ENCODE results near the gene OGA.

DNA sequence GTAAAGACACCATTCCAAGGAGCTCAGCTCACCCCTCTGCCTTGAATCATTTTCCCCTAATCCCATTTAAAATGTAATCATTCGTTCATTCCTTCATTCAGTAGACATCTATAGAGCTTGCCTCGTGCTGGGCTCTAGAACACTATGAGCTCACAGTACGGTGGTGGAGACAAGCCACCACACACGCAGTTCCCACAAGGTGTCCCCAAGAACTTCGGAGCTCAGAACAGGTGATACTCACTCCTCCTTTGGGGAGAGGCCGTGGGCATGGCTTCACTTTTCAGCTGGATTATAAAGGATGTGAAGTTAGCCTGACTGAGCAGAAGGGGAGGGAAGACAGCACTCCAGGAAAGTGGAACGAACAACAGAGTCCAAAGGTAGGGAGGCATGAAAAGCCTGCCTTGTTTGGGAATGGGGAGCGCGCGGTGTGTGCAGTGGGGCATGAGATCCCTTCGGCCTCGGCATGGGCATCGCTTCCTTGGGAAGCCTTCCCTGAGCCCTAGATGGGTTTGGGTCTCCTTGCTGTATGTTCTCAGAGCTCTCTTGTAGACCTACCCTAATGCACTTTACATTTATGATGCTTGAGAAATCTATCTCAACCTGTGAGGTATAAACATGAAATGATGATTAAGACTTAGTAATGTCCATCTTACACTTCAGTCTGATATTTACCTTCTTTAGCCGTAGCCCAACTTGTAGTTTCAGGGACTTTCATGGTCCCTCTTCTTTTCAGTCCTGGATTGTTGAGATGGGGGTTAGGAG, 809 bp upstream of the OGA start:
- TF ChIP-seq, protein P1, sequence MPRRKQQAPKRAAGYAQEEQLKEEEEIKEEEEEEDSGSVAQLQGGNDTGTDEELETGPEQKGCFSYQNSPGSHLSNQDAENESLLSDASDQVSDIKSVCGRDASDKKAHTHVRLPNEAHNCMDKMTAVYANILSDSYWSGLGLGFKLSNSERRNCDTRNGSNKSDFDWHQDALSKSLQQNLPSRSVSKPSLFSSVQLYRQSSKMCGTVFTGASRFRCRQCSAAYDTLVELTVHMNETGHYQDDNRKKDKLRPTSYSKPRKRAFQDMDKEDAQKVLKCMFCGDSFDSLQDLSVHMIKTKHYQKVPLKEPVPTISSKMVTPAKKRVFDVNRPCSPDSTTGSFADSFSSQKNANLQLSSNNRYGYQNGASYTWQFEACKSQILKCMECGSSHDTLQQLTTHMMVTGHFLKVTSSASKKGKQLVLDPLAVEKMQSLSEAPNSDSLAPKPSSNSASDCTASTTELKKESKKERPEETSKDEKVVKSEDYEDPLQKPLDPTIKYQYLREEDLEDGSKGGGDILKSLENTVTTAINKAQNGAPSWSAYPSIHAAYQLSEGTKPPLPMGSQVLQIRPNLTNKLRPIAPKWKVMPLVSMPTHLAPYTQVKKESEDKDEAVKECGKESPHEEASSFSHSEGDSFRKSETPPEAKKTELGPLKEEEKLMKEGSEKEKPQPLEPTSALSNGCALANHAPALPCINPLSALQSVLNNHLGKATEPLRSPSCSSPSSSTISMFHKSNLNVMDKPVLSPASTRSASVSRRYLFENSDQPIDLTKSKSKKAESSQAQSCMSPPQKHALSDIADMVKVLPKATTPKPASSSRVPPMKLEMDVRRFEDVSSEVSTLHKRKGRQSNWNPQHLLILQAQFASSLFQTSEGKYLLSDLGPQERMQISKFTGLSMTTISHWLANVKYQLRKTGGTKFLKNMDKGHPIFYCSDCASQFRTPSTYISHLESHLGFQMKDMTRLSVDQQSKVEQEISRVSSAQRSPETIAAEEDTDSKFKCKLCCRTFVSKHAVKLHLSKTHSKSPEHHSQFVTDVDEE (CRISPR knock-in tag; IDR thresholded peaks at IDR 0.05) = no peak
- TF ChIP-seq ZFP30 (CRISPR knock-in tag; IDR thresholded peaks at IDR 0.05) (no peak), BACH2 (CRISPR knock-in tag; IDR thresholded peaks at IDR 0.05; ENCODE audit: borderline replicate concordance) (no peak), ARNTL (CRISPR knock-in tag; IDR thresholded peaks at IDR 0.05; ENCODE audit: borderline replicate concordance, low read depth) (no peak), ZFP3 (CRISPR knock-in tag; IDR thresholded peaks at IDR 0.05) (no peak)
- TF ChIP-seq, protein P2, sequence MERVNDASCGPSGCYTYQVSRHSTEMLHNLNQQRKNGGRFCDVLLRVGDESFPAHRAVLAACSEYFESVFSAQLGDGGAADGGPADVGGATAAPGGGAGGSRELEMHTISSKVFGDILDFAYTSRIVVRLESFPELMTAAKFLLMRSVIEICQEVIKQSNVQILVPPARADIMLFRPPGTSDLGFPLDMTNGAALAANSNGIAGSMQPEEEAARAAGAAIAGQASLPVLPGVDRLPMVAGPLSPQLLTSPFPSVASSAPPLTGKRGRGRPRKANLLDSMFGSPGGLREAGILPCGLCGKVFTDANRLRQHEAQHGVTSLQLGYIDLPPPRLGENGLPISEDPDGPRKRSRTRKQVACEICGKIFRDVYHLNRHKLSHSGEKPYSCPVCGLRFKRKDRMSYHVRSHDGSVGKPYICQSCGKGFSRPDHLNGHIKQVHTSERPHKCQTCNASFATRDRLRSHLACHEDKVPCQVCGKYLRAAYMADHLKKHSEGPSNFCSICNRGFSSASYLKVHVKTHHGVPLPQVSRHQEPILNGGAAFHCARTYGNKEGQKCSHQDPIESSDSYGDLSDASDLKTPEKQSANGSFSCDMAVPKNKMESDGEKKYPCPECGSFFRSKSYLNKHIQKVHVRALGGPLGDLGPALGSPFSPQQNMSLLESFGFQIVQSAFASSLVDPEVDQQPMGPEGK (CRISPR knock-in tag; IDR thresholded peaks at IDR 0.05; ENCODE audit: borderline replicate concordance) = no peak
